Measurements from ENCODE around the gene FAM120B.

GRCh38 chr6:170344631-170345576 lies 38.3 kb downstream of the FAM120B start:
- TF ChIP-seq, protein P1, sequence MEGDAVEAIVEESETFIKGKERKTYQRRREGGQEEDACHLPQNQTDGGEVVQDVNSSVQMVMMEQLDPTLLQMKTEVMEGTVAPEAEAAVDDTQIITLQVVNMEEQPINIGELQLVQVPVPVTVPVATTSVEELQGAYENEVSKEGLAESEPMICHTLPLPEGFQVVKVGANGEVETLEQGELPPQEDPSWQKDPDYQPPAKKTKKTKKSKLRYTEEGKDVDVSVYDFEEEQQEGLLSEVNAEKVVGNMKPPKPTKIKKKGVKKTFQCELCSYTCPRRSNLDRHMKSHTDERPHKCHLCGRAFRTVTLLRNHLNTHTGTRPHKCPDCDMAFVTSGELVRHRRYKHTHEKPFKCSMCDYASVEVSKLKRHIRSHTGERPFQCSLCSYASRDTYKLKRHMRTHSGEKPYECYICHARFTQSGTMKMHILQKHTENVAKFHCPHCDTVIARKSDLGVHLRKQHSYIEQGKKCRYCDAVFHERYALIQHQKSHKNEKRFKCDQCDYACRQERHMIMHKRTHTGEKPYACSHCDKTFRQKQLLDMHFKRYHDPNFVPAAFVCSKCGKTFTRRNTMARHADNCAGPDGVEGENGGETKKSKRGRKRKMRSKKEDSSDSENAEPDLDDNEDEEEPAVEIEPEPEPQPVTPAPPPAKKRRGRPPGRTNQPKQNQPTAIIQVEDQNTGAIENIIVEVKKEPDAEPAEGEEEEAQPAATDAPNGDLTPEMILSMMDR (IDR thresholded peaks at IDR 0.05 in 2 of 3, conservative IDR thresholded peaks at IDR 0.05 in 1 of 3; ENCODE audit: borderline replicate concordance in 1 of 3, insufficient read depth in 1 of 3, low read depth in 2 of 3, low read length in 2 of 3) = no peak
- no peak for TF ChIP-seq POLR2AphosphoS5 (IDR thresholded peaks at IDR 0.05; ENCODE audit: low read depth, low read length)
- no peak for TF ChIP-seq ZNF274 (IDR thresholded peaks at IDR 0.05; ENCODE audit: low read depth, low read length)
- no peak for TF ChIP-seq REST (IDR thresholded peaks at IDR 0.05; ENCODE audit: low read depth)
- no peak for TF ChIP-seq ZBTB33 (IDR thresholded peaks at IDR 0.05; ENCODE audit: extremely low read depth, insufficient replicate concordance, low read length)
- no peak for TF ChIP-seq MAX (IDR thresholded peaks at IDR 0.05)
- TF ChIP-seq EZH2phosphoT487 (IDR thresholded peaks at IDR 0.05; ENCODE audit: borderline replicate concordance) = no peak
- no peak for TF ChIP-seq POLR2A (IDR thresholded peaks at IDR 0.05; ENCODE audit: borderline replicate concordance, extremely low read depth, insufficient read depth, insufficient read length)
- no peak for TF ChIP-seq RAD21 (IDR thresholded peaks at IDR 0.05; ENCODE audit: low read depth)
- no peak for TF ChIP-seq CEBPB (IDR thresholded peaks at IDR 0.05; ENCODE audit: low read depth)
- TF ChIP-seq, protein P2, sequence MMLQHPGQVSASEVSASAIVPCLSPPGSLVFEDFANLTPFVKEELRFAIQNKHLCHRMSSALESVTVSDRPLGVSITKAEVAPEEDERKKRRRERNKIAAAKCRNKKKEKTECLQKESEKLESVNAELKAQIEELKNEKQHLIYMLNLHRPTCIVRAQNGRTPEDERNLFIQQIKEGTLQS (IDR thresholded peaks at IDR 0.05) = no peak
- TF ChIP-seq EZH2 (IDR thresholded peaks at IDR 0.05) = no peak

Data from HCT116 (cell line).